GM19397 (cell line): ENCODE measurements around the gene TSHZ2.
"Not testable (repeated sequence)": the region's sequence is repeated elsewhere in the genome, so short reads cannot be mapped to it uniquely, and the experiment has no call there.

Experiments used
- ATAC-seq: cut with Tn5 transposase; IDR thresholded peaks from one replicate; pipeline ENCODE4 v1.9.1; 2021; ENCODE audit warnings: mild to moderate bottlenecking, moderate library complexity; ENCODE audit not compliant: unreplicated experiment

The TSHZ2 gene

DNA sequence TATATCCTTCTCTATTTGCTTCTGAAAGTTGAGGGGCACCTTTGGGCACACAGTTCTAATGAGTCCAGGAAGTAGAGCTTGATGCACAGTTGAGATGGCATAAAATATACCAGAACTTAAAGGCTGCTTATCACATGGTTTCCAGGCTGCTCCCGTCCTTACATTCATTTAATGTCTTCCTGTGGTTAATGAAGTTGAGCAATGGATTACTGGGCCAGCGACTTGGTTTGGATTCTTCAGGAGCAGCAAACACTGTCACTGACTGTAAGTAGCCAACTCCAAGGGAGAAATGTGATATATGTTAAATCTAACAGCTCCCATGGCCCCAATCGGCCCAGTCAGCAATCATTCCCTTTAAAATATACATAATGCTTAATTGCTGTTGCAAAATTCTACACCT, 9.0 kb upstream of the TSHZ2 start:
- ATAC-seq, result no peak

DNA sequence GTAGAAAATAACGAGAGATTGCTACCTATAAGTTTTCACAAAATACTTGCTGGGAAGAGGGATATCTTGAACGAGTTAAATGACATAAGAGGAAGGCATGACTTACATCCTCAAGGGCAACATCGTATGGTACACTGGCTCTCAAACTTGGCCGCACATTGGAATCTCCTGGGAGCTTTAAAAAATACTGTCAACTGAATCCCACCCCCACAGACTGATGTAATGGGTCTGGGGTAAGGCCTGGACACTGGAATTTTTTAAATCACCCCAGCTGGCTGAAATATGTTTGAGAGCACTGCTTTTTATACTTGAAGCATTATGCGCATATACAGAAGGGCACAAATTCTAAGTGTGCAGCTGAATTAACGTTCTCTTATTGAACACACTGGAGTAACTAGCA, 8.0 kb upstream of the TSHZ2 start:
- ATAC-seq, result no peak

DNA sequence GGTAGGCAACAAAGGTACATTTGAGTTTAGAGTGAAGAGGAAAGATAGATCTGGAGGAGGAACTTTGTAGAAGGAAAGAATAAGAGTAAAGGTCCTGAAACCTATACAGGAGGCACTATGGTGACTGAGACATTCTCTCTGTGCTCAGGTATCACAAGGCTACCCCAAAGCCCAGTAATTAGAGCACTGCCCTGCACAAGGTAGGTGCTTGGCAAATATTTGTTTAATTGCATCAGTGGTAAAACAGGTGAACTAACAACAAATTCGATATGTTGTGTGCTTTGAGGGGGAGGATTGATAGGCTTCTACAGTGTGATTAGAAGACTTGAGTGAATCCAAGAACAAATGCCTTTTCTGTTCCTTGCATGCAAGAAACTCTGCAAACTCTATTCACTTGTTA, 6.8 kb upstream of the TSHZ2 start:
- ATAC-seq, result no peak

DNA sequence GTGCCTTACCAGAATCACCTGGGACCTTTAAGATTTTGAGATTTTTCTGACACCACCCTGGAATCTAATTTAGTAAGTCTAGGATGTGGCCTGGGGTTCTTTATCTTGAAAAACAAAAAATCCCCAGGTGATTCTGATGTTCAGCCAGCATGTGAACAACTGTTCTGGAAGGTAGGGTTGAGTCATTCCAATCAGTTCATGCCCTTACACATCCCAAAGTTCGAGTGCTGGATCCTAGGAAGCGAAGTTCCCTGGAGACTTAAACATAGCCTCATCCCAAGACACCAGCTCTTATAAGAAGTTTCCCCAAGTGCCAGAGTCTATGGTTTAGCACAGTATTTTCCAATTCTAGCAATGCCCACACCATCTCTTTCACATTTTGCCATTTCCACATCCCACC, 6.3 kb upstream of the TSHZ2 start:
- ATAC-seq, result no peak

DNA sequence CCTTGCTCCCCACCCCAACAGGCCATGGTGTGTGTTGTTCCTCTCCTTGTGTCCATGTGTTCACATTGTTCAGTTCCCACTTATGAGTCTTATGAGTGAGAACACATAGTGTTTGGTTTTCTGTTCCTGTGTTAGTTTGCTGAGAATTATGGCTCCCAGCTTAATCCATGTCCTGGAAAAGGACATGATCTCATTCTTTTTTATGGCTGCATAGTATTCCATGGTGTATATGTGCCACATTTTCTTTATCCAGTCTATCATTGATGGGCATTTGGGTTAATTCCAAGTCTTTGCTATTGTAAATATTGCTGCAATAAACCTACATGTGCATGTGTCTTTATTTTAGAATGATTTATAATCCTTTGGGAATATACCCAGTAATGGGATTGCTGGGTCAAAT, 5.6 kb upstream of the TSHZ2 start:
- not testable (repeated sequence) for ATAC-seq

DNA sequence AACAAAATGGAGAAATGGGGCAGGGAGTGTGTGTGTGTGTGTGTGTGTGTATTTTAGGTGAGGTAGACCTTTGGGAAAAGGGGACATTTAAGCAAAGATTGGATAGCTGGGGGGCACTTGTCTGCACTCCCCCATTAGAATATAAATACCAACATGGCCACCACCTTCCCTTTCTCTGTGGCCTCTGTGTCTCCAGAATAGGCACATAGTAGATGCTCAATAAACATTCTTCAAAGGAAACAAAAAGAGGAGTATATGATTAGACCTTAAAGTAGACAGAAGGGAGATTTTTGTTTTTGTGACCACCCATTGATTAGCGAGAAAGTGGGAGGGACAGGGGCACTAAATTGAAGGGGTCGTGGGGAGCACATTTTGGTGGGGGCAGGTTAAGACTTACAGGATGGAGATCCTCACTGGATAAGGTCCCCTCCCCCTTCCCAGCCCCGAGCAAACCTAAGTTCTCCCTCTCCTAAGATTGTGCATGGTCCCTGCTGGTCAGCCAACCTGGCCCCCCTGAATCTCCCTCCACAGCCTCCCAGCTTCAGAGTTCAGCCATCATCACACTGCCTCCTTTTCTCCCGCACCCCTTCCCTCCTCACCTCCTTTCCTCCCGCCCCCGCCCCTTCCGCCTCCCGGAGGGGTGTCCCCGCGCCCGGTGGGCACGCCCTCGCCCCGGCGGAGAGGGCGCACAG, 514 bp upstream of the TSHZ2 start:
- ATAC-seq, result no peak

DNA sequence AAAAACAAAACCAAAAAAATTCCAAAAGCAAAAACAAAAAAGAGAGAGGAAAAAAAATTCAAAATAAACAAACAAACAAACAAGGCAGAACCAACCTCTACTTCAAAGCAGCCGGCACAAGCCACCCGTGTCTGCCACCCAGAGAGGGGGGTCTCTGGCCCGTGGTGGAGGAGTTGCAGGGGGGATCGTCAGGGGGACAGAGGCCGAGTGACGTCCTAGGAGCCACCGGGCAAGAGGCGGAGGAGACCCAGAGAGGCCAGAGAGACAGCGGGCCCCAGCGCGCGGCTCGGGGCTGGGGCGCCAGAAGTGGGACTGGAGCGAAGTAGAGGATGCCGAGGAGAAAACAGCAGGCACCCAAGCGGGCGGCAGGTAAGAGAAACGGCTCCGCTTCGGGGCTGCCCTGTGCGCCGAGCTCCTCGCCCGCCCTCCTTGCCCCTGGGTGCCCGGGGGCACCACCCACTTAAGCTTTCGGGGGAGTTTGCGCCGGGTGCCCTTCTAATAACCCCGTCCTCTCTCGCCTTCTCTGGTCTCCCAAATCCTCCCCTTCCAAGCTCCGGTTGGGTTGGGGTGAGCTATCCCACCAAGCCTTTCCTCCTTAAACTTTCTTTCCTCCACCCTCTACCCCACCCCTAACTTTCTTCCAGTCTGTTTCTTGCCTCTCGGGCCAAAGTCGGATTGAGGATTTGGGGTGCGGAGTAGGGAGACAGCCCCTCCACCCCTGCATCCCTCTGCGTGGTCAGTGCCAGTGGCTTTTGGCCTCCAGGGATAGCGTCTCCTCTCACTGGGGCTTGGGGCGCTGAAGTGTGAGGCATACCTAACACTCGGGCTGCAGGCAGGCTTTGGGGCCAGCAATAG, 1.0 kb downstream of the TSHZ2 start:
- ATAC-seq, result no peak

DNA sequence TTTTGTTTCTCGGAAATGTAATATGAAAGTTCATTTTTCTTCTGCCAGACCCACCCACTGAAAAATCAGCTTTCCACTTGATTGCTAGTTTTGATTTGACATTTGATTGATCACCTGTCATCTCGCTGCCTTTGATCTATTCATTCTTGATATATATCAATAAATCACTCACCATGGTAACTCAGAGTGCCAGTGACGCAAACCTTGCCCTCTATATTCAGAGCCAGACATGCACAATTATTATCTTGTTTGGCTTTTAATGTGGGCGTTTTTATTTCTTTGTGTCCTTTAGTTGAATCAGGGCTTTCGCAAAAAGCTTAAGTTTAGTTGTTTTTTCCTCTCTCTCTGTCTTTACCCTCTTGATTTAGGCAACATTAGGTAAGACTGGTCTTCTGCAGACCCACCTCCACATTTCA, 2.0 kb downstream of the TSHZ2 start:
- no peak for ATAC-seq

DNA sequence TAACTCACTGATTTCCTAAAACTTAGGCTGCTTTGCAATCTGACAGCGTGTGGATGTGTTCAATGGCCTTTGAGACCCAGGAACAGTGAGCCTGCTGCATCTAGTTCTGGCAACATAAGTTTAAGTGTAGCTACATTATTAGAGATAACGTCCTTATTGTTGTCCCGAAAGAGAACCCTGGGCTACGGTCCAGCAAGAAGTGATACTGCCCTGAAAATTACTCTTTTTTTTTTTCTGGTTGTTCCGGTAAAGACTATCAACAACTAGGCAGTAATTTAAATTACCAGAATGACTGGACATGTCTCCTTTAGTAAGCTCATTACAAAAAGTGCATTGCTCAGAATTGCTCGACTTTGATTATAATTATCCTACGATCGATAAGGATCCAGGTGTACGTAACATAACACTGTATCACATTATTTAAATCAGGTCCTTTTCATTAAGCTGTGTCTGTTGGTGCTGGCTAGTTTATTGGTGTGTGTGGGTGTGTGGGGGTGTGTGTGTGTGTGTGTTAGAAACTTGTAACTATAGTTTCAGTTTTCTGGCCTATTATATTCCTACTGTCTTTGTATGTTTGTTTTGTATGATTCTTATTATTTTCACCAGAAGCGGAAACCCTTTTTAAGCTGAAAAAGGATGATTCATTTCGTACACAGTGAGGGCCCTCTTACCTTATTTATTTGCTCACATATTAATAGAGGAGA, 3.0 kb downstream of the TSHZ2 start:
- ATAC-seq, result no peak

DNA sequence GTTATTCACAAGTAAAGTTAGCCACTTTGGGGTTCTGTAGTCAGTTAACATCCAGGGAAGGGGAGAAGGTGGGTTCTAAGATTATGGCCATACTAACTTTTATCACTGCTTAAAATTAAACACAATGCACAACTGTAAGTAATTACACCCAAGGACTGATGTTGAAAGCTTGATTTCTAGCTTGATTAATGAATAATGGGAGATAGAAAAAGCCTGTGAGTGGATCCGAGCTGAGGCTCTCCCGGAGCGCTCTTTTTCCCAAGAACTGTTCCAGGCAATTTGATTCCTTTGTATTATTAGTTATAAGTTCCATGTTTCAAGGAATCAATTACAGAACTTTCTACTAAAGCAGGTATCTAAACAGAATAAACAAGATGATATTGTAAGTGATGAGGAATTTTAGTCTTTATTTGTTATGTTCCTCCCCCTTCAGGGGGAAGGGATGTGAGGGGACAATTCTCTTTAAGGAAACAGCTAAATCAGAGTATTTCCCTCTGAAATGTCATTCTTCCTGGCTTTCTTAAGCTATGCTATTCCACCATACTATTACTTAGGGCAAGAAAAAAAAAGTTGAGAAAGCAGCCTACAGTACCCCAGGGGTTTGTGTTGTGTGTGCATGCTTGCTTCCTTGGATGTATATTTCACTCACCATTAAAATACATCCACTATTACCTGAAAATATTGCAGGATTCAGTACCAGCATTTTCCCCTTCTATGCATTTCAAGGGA, 3.8 kb downstream of the TSHZ2 start:
- no peak for ATAC-seq

DNA sequence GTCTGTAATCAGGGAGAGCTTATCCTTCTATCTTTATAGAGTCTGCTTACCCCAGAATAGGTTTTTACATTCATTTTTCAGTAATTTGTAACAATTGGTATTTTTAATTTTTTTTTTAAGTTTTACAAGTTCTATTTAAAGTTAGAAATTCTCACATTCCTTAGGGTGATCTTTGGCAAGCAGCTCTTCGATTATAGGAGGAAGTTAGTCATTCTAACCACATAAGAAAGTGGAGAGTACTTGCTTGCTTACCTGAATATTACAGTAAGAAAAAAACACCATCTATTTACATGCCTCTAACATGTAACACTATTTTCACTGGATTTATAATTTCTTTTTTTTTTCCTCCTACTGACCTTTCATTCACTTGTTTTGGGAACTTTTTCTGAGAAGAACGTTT, 6.7 kb downstream of the TSHZ2 start:
- ATAC-seq, result no peak

DNA sequence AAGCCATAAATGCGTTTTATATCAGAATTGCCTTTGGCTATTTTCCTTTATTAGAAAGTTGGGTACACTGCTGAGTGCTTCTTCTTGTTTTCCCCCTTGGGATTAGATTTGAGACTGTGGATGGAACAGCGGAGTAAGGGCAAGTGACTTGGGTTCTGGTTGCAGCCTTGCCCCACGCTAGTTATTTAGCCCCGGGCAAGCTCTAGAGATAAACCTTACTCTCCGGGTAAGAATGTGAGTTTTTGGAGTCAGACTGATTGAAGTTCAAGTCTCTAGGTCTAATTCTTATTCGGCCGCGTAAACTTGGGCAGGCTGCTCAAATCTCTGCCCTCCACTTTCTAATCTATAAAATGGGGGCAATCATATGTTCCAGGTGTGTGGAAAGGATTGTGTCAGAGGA, 8.9 kb downstream of the TSHZ2 start:
- ATAC-seq, result no peak

DNA sequence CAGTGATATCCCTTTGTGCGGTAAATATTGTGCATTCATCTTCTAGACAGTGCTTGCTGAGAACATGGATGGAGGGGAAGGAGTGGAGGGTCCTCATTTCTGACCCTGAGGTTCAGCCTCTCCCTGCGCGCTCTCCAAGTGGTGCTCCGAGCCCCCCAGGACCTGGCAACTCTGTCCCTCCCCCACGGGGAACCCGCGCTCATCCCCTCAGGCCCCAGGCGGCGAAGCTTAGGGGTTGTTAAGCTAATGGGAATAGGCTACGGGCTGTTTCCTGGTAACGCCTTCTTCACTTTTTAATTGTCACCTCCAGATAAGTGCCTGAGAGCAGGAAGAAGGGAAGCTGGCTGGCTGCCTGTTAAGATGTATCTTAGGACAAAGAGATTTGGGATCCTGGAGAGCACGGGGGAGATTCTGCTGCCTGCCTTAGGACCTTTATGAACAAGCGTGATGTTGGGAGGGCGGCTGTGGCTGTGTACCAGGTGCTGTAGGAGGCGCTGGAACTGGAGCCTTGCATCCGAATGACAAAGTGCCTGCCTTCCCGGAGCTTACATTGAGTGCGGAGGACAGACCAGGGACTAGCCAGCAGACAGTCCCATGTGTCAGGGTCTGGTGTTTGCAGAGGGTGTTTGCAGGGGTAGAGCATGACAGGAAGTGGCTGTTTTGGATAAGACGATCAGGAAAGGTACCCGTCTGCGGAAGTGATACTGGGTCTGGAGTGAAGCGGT, 11.7 kb downstream of the TSHZ2 start:
- ATAC-seq, result no peak

DNA sequence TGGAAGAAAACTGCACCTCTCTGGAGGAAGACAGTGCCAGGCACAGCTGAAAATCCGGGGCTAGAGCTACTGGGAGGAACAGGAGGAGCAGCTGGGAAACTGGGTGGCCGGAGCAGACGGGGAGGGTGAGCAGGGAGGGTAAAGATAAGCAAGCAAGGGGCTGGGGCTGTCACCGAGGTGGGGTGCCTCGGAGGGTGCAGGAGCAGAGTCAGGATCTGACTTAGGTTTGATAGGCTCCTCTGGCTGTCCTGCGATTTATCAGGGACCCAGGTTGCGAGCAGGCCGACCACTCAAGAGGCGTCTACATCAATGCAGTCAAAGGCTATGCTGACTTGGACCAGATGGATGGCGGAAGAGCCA, 12.3 kb downstream of the TSHZ2 start:
- ATAC-seq, result no peak

DNA sequence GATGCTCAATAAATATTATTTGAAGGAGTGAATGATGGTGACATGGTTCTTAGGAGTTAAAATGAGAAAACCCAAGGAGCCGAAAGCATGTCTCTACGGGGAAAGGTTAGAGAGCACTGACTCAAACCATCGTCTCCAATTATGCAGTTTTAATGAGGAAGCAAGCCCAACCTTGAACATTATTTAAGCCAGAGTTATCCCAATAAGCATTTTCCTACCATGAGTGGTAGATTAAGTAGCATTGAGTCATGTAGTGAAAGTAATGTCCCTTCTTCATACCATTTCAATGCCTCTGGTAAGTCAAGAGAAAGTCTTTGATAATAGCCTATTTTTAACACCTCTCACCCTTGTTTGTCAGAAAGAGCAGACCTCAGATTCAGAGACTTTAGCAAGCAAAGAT, 13.5 kb downstream of the TSHZ2 start:
- ATAC-seq, result no peak

DNA sequence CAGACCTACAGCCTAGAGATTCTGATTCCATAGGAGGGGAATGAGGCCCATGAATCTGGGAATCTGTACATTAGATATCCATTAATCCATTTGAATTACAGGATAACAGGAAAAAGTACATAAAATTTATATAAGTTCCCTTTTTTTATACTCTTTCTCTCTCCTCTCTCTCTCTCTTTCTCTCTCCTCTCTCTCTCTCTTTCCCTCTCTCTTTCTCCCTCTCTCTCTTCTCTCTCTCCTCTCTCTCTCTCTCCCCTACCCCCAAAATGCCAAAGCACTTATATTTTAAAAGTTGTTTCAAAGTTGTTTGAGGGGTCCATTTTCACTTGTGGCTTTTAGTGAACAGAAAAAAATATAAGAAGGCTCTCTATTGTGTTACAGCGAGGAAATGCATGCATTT, 15.1 kb downstream of the TSHZ2 start:
- no peak for ATAC-seq

DNA sequence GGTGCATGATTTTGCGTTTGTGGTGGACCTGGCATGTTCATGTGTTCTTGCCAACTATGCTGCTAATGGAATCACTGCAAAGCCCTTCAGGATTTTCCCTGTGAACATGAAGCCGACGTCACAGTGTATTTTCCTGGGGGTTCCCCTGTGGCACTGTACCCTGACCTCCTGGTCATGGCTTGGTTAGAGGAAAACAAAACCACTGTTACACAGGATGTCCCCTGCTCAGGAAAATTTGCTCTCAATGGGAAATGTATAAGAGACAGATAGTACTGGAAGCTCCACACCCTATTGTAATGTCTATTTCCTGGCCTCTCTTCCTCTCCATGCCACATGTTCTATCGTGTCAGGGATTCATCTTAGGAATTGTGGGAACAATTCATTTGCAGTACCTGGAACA, 19.7 kb downstream of the TSHZ2 start:
- ATAC-seq, result no peak

DNA sequence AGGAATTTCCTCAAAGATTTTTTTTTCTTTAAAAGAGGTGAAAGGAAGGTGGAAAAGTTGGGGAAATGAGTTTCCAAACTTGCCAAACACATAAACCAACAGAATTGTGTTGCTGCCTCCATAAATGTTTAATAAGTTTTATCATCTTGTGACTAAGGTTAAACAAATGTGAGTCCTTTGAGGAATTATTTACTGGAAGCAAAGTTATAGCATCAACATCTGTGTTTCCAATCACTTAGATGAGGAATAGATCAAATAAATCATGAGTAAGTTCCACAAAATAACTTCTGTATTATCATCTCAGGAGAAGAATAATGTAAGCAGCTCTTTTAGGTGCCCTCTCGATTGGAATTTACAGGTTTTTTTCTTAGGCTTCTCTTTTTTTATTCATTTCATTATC, 20.5 kb downstream of the TSHZ2 start:
- ATAC-seq, result no peak

DNA sequence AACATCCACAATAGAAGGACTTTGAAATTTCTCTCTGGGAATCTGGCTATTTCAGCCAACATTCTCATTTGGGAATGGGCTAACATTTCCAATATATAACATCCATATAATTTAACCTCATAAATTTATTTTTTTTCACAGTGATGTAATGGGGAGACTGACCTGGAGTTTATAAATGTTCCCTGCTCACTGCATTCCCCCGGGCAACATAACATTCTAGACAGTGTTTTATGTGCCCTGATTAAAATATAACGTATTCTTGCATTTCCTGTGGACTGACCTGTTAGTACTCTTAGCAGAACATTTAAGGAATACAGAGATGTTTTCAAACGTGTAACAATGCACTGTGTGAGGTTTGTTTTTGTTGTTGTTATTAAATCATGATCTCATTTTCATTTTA, 20.9 kb downstream of the TSHZ2 start:
- no peak for ATAC-seq

DNA sequence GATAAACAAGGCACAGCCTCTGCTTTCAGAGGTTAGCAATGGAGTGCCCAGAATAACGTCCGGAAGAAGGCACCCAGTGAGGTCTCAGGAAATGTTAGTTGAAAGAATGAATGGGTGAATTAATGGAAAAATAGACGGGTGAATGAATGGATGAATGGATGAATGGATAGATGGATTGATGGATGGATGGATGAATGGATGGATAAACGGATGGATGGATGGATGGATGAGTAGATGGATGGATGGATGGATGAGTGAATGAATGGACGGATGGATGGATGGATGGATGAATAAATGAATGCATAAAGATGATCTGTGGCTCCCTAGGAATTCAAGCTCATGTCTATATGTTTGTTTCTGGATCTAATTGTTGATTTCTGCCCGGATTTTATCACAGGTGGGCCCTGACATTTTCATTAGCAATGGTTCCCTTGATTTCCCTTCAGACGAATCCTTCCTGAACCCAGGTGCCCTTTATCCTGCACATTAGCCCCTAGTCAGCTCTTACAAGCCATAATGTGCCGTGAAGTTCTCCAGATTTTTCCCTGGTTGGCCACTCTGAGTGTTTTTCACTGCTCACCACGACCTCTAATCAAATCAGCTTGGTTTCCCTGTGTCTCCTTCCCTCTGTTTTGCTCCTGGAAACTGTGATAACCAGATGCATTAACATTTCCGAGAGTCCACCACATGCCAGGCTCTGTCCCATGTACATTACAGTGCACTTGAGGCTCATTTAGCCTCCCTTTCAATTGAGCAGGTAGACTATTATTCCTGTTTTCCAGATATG, 22.2 kb downstream of the TSHZ2 start:
- no peak for ATAC-seq
